ENCODE results near the gene MVB12B. TPM values are rescaled to one million over a fixed set of nuclear protein-coding genes. Genes with fewer than 3 reads are reported as not detected.

Gene MVB12B
- total RNA-seq, 1 experiment from 2014 or later = 10.7 TPM

DNA sequence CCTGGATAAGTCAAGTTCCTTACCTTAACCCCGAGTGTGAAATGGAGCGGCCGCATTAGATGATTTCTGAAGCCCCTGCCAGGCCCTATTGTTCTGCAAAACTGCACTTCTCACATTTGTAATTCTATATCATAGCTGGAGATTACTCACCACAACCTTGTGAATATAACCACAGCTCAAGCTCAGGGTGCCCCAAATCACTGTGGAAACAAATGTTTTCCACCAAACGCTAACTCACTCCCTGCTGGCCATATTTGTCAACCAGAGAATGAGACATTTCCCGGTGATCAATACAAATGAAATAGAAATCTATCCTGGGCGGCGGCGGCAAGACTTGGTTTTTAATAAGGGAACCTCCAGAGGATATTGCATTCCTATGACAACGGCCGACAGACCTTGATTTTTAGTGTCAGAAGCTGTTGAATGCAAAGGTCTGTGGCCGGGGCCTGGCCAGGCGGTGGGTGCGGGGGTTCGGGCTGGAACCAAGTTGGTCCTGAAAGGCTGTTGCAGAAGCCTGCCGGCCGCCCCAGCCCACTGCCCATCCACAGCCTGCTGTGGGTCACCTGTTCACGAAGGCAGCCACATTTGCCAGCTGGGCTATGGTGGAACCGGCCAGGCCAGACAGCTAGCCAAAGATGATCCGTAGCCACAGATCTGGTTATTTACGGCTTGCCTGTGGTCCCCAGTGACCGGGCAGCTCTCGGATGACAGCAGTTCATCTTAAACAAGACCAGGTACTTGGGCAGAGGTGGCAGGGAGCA lies 193.2 kb downstream of the MVB12B start:
- DNase-seq (ENCODE audit: low spot score) = no peak

DNA sequence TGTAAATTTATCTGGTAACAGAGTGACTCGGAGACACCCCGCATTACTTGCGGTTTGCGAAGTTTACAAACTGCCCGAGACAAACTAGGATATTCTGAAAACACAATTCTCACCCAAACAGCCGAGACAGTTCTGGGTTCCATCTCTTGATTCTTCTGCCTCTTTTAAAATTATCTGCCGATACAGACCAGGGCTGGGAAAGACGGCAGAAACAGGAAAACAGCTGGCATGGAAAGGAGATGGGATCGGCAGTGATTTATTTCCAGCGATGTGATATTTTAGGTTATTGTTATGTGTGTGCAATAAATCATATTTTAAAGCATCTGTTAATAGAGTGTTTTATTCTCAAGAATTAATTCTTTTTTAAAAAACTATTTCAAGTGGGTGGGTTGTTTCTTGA lies 193.8 kb downstream of the MVB12B start:
- DNase-seq (ENCODE audit: low spot score) = no peak

DNA sequence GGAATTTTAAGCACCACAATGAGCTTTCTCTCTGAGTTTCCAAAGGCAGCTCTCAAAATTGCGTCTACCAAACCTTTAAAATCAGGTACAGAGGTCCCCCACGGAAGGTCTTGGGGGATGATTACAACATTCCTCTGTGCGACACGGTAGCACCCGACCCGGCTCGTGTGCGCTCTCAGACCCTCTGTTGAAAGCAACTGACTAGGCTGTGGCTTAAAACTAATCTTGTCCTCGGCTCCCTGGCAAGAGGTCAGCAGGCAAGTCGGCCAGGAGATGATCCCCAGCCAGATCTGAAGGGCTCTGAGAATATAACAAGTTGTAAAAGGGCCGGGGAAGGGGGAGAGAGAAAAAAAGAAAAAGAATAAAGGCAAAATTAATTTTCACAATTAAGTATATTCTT lies 194.5 kb downstream of the MVB12B start:
- DNase-seq (ENCODE audit: low spot score) = no peak

DNA sequence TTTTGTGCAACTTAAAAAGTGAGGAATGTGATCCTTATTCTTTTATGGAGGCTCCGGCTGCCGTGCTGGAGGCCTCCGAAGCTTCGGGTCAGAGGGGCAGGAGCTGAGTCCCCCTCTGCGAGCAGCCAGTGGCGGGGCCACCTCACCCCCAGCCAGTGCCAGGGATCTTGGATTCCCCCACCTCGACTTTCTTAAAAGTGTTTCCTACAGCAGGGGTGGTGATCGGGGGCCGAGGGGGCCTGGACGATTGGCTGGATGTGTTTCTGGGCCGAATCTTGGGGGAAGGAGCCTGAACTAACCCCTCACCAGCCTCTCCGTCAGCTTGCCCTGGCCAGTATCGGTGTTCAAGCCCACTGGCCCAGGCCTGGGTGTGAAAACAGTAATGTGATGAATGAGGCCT lies 194.9 kb downstream of the MVB12B start:
- DNase-seq (ENCODE audit: low spot score) = no peak

DNA sequence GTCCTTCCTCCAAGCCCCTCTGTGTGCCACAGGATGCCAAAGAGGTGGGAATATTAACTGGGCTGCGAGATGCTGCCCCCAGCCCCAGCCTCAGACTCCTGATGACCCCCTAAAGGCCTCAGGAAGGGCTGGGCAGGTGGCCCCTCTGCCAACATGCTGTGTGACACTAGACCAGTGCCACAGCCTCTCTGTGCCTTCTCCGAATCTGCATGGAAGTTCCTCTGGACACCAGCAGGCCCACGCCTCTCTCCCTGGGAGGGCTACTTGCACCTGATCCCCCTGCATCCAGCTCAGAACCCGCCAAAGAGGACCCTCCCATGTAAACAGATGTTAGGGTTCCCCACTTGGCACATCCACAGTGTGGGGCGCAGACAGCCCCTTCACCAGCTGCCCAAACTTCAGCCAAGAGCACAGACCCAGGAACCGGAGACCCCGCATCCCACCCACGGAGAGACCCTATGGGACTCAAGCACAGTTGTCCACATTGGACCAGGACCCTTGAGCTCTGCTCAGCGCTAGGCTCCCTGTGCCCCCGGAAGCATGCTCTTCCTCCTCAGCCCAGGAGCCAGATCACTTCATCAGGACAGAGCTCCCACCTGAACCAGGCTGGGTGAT lies 195.5 kb downstream of the MVB12B start:
- no peak for DNase-seq (ENCODE audit: low spot score)

DNA sequence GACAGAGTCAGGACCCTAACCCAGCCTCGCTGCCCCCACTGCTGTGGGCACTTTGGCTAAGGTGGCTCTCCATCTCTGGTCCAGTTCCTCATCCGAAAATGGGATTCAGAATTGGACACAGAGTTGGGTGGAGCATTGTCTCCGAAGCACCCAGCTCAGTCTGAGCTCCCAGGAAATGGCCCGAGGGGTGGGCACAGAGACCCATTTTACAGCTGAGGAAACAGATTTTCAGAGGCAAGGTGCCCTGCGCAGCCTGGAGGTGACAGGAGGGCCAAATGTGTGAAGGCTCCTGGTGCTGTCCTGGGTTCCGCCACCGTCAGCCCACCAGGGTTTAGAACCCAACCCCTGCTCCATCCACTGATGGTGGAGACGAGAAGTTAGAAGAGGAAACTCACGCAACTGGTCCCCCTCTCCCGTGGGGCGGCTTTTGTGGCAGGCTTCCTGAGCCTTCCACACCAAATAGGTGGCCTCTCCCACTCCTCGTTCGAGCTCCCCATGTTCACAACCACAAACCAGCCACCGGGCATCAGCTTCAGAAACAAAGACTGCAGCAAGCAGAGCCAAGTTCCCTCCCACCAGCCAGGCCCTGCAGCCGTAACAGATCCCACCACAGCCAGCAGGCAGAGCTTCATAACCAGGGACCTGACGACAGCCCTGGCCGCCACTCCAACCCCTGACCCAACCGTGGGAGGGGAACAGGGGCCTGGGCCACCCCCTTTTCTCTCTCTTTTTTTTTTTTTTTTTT lies 196.2 kb downstream of the MVB12B start:
- DNase-seq (ENCODE audit: low spot score) = no peak

DNA sequence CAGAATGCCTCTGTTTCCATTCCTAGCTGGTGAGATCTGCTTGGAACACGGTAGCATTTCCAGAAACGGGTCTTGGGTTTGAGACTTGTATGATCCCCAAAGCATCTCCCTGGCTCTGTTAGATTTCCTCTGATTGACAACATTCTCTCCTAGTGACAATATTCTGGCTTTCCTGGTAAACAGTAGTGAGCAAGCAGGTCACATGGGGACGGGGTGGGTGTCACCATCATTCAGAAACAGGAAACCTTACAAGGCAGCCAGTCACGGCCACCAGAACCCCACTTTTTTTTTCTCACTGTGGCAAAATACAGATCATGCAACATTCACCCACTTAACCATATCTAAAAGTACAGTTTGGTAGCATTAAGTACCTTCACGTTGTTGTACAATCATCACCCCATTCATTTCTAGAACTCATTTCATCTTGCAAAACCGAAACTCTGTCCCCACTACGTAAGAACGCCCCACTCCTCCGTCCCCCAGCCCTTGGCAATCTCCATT lies 197.0 kb downstream of the MVB12B start:
- DNase-seq (ENCODE audit: low spot score) = no peak

DNA sequence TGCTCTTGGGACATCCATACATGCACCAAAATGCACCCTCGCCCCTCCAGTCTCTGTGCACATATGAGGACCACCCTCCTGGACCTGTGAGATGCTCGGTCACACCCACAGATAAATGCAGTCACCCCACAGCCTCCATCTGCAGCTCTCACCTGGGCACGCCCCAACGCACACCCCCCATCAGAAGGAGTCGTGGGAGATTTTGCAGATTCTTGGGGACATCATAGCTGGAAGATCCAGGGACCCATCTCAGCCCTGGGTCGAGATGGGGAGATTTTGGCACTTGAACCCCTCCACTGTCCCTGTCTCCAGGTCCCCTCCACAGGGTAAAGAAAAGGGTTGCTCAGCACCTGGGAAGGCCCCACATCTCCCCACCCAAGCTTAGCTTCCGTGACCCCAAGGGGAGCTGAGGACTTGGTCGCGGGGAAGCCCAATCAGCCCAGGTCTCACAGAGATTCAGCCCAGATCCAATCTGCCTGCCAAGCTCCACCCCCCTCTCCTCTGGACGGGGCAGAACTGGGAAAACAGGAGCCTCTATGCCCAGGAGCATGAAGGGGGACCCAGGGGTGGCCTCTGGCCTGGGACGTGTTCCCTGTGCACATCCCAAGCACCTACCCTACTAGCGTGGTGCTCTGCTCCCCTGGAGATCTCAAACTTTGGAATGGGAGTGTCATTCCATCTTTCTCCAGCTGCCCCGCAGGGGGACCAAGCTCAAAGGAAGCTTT lies 197.9 kb downstream of the MVB12B start:
- DNase-seq (ENCODE audit: low spot score) = no peak

DNA sequence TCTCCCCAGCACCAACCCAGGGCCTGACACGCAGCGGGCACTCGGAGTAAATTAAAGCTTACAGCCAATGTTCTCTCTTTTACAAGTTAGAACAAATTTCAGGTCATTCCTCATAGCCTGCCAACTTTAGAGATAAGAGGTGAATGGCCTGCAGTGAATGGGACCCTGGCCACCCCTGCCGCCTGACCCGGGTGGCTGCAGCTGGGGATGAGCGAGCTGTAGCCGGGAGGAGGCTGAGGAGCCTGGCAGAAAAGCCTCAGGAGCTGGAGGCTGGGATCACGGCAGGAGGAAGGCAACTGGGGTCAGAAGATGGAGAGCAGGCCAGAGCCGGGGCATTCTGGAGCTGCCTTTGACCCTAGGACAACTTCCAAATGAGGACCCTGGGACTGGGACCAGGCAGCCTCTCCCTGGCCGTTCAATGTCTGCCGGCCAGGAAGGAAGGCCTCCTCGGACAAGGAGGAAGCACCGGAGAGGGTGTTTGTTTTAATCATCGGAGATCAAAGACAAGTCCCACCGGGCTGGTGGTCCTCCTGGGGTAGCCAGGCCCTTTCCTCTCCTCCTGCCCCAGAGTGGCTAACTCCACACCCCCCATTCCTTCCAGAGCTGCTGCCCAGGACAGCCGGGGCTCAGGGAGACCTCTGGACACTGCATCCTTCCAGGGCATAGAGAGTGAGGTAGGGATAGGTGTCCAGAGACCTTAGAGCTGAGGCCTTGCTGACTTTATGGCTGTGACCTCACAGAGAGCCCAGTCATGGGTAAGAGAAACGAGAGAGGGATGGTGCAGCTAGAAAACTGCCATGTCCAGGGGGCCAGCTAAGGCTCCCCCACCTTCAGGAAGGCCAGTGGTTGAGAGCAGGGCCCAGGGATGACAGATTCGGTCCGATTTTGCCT lies 199.8 kb downstream of the MVB12B start:
- DNase-seq (ENCODE audit: low spot score) = no peak

DNA sequence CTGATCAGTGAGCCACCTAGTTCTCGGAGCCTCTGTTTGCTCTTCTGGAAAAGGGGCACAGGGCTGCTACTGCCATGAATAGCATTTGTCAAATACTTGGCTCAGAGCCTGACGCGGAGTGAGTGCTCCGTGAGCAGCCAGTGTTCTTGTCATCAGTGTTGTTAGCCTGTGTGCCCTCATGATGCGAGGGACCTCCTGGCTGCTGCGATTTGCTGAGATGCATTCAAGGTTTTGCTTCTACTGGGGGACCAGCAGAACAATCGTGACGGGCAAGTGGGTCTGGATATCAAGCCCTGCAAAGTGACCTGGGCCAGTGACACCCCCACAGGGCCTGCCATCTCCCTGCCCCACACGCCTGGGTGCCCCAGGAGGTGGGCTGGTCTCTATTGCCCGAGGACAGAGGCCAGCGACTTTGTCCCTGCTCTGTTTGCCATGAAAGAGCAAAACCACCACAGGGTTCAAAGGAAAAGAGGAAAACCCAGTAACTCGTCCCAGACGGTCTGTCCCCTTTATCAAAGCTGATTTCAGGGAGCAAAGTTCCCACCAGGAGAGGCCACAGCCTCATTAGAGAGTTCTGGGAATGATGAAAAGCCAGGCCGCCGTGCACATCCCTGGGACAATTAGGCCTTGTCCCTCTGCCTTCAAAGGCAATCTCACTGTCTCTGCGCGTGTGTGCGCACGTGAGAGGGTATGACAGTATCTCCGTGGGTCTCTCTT lies 200.6 kb downstream of the MVB12B start:
- DNase-seq (ENCODE audit: low spot score) = no peak

DNA sequence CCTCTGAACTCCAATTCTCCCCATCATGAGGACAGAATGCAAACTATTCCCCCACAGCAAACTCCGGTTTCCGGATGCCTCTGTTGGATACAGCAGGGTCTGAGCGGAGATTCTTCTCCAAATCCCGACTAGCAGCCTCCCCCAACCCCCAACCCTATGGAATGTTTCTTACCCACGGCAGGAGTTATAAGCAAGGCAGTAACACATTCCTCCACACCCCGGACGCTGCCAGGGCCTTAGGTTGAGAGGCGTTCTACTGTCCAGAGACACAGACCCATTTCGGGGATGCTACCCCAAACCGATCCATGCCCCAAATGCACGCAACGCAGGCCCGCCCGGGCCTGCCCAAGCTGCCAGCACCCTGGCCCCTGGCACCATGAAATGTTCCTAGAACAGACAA lies 201.5 kb downstream of the MVB12B start:
- DNase-seq (ENCODE audit: low spot score) = no peak

DNA sequence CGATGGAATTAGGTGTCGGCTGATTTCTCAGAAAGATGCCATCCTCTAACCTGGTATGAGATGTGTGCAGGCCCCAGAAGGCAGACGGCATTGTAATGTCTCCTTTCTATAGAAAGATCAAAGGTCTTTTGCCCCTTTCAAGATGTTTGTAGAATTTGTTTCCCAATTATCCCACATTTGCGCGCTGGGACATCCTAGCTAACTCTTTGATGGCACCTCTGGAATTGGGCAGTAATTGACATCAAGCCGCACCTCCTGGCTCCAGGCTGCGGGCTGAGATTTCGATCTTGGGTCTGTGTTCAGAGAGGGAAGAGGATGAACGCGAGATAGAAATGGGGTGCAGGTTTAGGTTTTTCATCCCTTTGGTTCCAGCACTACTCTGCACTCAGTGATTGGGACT lies 202.3 kb downstream of the MVB12B start:
- DNase-seq (ENCODE audit: low spot score) = no peak

DNA sequence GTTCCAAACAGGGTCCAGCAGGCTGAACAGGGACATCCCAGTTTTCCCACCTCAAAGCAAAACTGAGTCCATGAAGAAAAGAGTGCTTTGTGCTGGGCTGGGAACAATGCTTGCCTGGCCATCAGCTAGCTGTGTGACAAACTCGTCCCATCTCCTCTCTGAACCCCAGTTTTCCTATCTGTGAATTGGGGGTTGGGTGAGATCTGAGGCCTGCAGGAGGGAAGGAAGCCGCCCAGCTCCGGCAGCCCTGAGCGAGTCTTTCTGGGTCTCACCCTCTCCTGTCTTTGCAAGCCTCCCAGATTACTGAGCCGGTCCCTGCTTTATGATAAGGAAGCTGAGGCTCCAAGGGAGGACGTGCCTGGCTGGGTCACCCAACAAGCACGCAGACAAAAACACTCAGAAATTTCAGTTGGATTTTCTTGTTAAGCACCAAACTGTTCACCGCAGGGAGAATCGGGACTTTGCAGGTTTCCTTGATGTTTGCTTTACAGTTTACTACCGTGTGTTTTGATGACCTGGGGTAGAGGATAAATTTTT lies 204.5 kb downstream of the MVB12B start:
- no peak for DNase-seq (ENCODE audit: low spot score)

DNA sequence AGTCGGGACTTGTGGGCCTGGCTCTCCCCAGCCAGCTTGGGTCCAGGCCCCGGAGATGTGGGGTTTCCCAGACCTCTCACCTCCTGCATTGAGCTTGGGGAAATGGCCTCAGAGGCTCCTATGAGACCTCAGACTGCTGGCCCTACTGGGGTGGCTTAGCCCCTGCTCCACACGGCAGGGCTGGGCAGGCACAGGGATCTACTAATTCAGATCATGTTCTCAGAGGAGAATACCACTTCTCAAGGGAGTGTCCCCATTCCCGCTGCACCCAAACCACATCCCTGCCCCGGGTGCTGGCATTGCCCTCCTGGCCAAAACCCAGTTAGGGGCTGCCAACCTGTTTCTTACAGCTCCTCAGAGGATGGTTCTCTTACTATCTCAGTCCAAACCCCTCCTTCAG lies 205.0 kb downstream of the MVB12B start:
- no peak for DNase-seq (ENCODE audit: low spot score)

DNA sequence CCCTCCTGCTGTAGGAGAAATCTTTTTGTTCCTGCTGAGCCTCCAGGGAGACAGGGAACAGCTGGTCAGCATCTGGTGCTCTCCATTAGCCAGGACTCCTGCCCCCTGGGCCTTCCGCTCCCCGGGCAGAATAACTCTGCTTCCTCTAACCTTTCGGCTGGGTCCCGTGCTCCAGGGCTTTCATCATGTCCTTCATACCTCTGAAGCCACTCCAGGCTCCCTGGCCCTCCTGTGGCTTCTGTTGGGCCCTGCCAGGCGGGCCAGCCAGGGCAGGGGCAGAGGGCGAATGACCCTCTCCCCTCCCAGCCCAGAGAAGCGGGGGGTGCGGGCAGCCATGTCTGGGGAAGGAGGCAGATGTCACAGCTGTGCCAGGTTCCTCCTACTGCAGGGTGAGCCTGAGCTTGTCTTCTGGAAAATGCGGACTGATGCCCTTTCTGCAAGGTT lies 205.4 kb downstream of the MVB12B start:
- DNase-seq (ENCODE audit: low spot score) = no peak

DNA sequence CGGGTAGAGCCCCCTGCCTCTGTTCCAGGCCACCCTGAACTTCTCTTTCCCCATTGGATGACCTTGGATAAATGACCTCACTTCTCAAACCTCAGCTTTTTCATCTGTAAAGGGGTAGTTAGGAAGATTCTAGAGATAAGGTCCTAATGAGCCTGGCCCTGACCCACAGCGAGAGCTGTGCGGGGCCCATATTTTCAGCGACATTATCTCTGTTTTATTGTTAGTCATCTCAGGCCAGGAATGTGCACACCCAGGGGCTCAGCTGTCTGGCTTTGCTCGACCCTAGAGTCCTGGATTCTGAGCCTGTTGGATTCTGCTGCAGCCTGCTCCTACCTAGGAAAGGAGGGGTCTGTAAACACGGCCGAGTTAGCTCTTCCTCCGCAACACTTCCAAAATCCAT lies 205.9 kb downstream of the MVB12B start:
- DNase-seq (ENCODE audit: low spot score) = no peak

DNA sequence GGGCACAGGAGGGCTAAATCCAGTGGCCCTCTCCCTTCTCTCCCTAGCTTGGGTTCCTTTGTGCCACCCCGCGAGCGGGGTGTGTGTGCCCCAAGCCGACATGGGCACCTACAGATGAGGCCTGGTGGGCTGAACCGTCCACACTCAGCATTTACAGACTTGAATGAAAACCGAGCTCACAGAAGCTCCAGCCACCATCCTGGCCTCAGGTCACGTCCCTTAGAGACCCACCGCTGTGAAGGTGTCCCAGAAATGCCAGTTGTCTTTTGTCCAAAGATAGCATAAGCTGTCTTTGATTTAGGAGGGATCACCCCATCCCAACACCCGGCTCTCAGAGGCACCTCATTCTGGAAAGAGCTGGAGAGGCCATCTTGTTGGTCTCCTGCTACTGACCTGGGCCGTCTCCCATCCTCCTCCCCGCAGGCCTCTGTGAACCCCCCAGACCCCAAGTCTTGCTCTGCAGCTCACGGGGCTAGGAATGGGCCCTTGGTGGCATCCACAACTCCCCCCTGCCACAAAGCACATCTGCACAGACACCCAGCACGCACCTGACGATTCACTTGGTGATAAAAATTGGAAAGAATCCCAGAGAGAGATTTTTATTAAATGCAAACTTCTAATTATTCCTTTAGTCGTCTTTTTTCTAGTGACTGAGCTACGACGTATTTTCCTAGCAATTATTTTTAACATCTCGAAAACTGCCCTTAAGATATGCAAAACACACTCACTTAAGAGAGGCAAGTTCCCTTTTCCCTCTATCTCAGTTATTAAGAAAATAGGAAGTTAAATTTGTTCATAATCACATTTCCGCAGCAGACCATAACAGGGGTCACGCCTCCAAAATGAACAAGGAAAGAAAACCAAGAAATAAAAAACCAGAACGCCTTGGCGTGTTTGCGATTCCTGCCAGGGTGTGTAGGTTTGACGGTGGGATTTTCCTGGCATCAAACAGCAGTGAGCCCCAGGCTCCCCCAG lies 206.6 kb downstream of the MVB12B start:
- DNase-seq (ENCODE audit: low spot score) = no peak

DNA sequence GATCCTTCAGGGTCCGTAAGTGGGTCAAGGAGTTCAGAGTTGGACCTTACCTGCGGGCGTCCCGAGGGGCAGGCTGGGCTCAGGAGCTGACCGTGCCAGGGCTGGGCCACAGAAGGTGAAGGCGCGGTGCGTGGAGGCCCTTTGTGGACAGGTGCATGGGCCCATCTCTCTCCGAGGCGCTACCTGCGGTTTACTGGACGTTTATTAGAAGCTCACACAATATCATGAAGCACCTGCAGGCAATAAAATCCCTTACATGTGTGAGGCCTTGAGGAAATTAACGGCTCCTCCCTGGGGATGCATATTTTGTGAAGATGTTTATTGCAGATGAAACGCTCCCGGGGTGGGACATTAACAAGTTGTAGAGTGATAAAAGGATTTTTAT lies 207.3 kb downstream of the MVB12B start:
- no peak for DNase-seq (ENCODE audit: low spot score)

Data from A172 (cell line).